Stimulated activated CD4-positive, alpha-beta T cell treated with anti-CD3 and anti-CD28 coated beads, Interleukin-4, amount 100 ng/mL, for 4 hours (primary cell): ENCODE results near the gene ACSF2.
A peak's percentile ranks its signal among the peaks of the same experiment; 100 is the strongest.
"Not testable (repeated sequence)": the region's sequence is repeated elsewhere in the genome, so short reads cannot be mapped to it uniquely, and the experiment has no call there.

Source experiments
- DNase-seq, 2 experiments: peaks; one replicate each; pipeline ENCODE4 v3.0.0-alpha.2; 2020

Gene ACSF2, protein sequence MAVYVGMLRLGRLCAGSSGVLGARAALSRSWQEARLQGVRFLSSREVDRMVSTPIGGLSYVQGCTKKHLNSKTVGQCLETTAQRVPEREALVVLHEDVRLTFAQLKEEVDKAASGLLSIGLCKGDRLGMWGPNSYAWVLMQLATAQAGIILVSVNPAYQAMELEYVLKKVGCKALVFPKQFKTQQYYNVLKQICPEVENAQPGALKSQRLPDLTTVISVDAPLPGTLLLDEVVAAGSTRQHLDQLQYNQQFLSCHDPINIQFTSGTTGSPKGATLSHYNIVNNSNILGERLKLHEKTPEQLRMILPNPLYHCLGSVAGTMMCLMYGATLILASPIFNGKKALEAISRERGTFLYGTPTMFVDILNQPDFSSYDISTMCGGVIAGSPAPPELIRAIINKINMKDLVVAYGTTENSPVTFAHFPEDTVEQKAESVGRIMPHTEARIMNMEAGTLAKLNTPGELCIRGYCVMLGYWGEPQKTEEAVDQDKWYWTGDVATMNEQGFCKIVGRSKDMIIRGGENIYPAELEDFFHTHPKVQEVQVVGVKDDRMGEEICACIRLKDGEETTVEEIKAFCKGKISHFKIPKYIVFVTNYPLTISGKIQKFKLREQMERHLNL

DNA sequence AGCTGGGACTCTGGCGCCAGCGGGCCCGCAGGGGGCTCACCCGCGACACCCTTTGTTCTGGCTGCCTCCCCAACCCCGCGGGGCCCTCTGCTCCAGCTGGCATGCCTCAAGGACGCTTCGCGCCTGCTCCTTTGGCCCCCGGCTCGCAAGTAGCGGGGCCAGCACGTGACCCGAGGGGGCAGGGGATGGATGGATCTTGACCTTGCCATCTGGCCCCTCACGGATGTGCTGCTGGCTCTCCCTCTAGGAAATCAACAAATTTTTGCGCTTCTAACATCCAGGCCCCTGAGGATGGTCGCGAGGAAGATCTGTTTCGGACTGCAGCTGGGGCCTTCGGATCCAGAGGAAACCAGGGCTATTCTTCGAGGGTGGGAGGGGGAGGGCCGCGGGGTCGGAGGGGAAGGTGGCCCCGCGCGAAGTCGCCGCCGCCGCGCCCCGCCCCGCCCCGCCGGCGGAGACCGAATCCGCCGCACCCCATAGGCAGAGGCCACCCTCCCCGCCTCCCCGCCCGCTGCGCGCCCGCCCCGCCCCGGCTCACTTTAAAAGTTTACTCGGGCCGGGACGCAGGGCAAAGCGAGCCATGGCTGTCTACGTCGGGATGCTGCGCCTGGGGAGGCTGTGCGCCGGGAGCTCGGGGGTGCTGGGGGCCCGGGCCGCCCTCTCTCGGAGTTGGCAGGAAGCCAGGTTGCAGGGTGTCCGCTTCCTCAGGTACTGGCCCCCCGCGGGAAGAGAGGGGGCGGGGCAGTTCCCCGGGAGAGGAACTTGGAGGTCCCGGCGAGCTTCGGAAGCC lies at the start of gene ACSF2:
ACSF2 (plus strand) TSS at position 537 of the 790 bp plus-strand sequence; CDS start at position 581, 44 bp downstream.
- peak; percentile 53 to 72 for DNase-seq

DNA sequence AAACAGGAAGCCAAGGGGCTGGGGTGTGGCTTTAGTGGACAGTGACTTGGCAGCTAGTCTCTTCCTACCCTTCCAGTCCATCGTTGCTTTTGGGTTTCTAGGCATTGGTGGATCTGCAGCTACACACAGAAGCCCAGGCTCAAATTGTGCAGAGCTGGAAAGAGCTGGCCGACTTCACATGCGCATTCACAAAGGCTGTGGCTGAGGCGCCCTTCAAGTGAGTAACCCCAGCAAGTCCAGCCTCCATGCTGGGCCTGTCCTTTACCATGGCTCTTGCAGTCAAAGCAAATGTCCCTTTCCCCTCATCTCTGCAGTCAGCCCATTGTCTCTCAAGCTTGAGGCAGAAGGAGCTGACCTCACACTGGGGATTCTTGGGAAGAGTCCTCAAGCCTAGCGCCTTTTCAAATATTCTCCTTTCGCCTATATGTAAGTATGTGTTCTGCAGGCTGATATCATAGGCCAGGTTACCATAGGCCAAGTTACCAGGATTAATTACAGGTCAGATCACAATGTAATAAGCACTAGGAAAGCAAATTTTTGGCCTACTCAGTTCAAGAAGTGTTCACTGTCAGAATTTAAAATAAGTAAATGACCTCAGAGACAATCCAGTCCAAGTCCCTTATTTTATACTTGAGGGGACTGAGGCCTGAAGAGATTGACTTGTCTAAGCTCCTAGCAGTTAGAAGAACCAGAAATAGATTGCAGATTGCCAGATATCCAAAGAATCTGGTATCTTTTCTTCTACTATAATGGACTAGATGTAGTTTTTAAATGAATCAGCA lies 46.5 kb upstream of the ACSF2 start:
- DNase-seq: no peak

DNA sequence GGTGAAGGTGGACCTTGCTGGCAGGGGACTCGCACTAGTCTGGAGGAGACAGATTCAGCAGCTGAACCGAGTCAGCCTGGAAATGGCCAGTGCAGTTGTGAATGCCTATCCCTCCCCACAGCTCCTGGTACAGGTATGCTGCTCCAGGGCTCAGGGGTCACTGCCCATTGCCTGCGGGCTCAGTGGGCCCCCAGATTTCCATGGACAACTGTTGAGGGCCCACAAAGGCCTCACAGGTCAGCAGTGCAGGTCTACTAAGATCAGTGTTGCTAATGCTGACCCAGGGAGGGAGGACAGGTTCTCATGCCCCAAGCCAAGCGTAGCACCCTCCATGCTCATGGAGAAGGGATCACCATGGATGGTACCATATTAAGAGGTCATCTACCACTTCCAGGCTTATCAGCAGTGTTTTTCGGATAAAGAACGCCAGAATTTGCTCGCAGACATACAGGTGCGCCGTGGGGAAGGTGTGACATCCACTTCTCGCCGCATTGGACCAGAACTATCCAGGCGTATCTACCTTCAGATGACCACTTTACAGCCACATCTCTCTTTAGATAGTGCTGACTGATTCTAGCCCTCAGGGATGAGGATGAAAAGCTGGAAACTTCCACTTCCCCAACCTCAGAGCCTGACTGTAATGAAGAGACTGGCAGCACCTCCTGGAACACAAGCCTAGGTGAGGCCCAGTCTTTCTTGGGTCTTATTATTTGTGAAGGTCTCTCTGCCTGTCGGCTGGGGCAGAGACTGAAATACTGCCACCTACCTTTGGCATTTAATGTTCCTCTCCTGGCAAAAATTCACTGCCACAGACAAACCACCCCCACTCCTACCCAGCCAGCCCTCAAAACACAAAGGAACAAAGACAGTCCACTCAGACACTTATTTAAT lies 45.4 kb upstream of the ACSF2 start:
- no peak for DNase-seq

DNA sequence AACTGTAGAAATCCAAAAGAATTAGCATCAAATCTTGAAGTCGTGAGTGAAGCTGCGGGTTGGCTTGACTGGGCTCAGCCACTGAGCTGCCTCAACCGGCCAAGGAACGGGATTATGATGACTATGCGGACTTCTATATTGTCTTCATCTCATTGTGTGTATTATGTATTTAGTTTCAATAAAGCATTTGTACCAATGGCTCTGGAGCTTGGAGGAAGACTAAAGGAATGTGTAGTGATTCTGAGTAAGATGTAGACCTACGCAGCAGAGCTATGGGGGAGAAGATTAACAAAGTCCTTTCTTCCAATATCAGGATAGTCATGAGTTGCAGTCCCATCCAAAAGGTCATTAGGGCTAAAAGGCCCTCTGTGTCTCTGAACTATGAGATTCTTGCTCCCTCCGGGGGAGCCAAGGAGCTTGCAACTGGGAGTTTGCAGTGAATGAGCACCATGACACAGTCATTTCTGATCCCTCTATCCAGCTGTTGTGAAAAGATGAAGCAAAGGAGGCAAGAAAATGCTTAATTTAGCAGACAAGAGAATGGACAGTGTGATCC lies 44.7 kb upstream of the ACSF2 start:
- no peak for DNase-seq

DNA sequence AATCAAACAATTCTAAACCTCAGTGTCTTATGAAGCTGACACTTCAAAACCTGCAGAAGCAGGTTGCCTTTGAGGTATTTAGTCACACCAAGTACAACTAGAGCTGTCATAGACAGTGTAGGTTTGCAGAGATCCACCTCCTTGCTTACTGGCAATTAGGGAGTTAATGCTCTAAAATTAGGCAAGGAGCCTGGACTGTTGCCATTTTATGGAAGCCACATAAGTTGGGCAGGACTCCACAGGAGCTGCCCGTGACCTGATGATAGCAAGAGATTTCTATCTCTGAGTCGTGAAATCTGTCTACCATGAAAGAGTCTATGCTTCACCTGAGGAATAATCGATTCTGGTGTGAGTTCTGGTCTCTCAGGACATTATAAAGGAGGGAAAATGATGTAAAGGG lies 44.1 kb upstream of the ACSF2 start:
- no peak for DNase-seq

DNA sequence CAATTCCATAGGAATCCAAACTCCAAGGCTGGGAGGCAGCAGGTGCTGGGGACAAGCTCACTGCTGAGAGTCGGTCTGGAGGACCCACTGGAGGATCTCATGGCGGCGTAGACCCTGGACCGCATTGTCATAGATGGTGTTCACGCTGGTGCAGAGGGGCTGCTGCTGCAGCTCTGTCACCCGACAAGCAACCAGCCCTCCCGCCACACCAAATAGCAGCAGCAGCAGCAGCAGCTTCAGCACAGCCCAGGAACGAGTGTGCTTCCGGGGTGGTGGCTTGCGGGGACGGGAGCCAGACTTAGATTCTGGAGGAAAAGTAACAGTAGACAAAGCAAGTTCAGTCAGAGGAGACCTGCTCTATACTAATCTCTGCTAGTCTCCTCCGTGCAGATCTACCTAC lies 43.1 kb upstream of the ACSF2 start:
- no peak for DNase-seq

DNA sequence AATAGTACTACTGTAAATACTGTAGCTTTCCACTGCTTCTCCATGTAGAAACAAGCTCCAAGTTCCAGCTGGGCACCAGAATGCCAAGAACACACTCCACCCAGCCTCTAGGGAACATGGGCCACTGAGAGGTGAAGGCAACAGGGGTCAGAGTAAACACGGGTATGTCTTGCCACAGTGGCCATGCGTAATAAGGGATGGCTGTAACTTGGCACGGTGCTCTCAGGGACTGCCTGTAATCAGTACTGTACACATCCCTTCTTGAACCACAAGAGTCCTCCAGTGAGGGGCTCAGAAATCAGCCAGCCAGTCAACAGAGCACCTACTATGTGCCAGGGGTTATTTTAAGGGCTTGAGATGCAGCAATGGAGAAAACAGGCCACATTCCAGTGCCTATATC lies 39.5 kb upstream of the ACSF2 start:
- no peak for DNase-seq

DNA sequence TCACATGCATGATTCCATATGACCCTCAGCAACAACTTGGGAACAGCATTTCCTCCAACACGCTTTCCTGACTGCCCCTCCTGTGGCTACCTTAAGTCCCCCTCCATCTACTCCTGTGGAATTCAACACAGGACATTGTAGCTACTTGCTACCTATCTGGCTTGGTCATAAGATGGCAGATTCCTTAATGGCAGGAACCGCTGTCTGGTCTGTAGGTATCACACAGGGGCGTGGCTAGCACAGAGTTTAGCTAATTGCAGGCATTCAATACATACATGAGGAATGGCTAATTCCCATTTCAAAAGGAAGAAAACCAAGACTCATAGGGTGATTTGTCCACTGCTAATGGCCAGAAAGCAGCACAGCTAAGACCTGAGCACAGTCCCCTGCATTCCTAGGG lies 37.3 kb upstream of the ACSF2 start:
- no peak for DNase-seq

DNA sequence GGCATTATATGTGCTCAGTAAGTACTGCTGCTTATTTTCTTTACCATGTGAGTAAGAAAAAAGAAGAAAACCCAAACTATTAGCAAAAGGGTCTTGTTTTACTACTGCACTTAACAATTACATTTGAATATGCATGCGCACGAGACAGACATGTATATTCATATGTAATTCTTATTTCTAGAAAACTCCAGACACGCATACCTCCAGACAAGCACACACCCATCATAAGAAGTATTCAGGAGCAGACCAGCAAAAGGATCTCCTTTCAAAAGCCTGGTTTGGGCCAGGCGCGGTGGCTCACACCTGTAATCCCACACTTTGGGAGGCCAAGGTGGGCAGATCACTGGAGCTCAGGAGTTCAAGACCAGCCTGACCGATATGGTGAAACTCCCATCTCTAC lies 36.5 kb upstream of the ACSF2 start:
- DNase-seq: no peak

DNA sequence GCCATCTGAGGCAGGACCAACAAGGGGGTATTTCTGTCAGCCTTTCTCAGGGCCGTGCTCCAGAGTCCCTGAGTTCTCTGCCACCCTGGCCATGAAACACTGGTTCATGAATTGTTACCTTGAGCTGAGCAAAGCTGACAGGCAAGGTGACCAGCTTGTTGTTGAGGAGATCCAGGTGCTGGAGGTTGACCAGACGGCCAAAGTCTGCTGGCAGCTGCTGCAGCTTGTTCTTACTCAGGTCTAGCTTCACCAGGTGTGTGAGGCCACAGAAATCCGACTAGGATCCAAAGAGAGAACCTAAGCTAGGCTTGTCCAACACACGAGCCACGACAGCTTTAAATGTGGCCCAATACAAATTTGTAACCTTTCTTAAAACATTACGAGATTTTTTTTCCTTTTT lies 33.4 kb upstream of the ACSF2 start:
- DNase-seq: no peak

DNA sequence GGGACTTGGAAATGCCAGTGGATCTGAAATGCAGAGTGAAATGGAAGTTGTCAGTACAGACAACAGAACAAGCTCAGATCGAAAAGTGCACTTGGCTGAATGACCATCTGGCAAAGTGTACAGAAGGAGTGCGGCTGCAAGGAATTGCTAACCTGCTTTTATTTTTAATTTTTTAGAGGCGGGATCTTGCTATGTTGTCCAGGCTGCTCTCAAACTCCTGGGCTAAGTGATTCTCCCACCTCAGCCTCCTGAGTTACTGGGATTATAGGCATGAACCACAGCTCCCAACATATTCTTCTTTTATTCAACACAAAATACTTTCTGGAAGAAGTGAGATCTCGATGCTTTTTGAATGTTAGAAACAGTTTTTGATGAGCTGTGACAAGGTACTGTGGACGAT lies 32.3 kb upstream of the ACSF2 start:
- DNase-seq: no peak

DNA sequence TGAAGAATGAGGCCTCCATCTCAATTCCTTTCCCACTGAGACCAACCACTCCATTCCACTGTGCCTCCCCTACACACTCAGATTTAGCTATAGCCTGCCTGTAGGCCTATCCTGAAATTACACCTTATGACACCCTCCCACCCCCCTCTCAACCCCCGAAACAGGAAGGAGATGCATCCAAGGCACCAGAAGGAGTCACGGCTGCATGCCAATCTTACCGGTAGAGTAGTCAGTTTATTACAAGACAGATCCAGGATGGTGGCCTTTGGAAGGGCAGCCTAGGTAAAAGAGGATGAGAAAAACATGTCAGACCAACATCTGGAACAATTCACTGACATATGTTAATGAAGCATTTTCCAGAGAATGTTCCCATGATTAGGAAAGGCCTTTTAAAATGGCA lies 31.3 kb upstream of the ACSF2 start:
- DNase-seq: no peak

DNA sequence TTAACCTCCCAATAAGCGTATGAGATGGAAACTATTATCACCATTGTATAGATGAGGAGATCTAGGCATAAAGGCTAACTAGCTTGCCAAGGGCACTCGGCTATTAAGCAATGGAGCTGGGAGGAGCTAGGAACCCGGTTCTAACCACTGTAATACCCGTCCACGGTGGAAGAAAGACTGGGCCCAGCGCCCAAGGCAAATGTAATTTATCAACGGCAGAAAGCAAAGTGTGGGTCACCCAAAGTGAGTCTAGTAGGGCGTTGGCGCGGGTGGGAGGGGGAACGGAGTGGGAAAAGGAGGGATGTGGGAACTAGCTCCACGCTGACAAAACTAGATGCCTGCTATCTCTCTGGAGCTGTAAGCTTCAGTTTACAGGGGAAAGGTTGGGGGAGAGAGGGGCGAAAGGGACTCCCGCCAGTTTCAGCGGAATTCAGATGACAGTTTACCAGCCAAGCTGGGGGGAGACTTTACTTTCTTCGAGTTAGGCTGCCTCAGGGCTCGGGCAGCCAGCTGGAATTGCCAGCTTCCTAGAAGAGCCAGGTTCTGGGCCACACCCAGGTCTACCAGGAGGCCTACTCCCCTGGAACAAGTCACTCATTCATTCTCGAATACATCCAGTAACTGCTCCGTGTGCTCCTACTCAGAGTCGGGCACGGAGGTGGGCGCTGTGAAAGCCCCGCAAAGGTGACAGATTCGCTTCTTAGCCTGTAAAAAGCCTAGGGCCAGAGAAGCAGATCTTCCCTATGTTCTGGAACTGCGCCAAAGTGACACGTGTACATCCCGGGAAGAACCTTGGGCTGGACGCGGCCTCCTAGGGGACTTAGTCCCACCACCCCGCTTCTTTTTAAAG lies 29.5 kb upstream of the ACSF2 start:
- DNase-seq: peak; percentile 12 to 25

DNA sequence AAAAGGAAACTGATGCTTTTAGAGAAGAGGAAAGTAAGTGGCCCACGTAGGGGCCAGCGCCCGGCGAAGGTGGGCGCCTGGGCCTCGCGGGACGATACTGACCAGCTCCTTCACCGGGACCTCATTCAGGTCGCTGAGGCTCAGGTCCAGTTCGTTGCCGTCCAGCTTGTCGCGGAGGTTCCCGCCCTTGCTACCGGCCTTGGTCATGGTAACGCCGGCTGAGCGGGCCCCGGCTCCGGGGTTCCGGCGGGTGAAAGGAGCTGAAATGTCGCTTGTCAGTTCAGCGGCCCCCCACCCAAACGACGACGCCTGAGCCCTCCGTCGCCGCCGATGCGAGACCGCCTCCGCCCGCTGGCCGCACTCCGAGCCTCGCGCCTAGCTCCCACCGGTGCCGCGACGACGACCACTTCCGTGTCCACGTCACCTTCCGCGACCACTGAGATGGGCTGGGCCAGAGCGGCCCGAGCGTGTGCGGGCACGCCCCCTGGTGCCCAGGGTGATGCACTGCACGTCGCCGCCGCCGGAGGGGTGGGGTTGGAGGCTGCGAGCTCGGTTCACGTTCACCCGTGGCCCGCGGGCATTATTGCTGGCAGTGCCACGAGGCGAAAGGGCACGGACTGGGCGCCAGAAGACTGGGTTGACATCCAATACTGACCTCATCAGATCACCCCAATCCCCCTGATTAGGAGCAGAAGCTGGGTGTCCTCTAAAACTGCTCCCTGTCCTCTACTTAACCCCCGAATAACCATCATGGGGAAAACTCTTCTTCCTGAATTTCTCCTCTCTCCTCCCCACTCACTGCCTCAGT lies 28.7 kb upstream of the ACSF2 start, which contains the start of gene LRRC59:
LRRC59 (minus strand) TSS at position 413 of the 808 bp plus-strand sequence; CDS start at position 207, 206 bp downstream.
- peak; percentile 89 to 90 for DNase-seq

DNA sequence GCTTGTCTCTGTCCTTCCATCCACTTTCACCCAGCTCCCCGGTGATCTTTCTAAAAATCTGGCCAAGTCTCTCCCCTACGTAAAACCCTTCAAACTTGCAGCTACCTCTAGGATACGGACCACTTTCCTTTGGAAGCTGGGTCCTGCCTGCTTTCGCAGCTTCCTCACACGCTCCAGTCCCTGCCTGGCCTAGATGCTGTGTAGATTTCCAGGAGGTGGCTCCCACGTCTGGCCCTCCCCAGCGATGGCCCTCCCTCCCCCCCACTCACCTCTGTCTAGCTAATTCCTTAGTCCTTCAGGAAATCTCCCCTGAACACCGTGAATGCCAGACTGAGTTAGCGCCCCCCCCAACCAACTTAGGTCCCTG lies 28.1 kb upstream of the ACSF2 start:
- no peak for DNase-seq

DNA sequence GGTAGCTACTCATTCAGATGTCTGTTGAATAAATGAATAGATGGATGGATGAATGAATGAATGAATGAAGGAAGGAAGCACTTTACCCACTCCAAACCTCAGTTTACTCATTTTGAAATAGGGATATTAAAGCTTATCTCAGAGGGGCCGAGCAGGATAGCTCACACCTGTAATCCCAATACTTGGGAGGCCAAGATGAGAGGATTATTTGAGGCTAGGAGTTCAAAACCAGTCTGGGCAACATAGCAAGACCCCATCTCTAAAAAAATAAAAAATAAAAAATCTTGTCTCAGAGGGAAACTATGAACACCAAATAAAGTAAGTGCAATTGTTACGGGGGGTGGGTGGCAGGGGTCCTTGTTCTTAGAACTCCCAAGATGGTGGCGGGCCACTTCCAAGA lies 27.3 kb upstream of the ACSF2 start:
- not testable (repeated sequence) for DNase-seq

DNA sequence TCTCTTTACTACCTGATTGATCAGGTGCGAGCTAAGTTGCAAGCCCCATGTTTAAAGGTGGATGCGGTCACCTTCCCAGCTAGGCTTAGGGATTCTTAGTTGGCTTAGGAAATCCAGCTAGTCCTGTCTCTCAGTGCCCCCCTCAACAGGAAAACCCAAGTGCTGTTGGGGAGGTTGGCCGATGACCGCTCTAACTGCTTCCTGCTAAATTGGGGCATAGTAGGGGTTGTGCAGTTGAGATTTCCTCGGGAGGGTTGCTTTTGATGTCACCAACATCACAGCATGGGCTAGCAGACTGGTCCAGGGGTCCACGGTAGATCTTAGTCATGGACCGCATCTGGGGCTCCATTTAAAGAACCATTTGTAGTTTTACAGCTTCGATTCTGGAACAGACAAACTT lies 26.4 kb upstream of the ACSF2 start:
- DNase-seq: not testable (repeated sequence)

DNA sequence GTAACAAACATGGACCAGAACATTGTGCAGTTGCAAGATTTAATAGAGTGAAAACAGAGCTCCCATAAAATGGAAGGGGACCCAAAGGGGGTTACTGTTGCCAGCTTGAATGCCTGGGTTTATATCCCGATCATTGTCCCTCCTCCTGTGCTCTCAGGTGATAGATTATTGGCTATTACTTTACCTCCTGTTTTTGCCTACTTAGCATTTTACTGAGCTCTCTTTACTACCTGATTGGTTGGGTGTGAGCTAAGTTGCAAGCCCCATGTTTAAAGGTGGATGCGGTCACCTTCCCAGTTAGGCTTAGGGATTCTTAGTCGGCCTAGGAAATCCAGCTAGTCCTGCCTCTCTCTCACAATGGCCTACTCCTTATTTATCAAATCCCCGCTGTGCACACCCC lies 20.7 kb upstream of the ACSF2 start:
- not testable (repeated sequence) for DNase-seq

DNA sequence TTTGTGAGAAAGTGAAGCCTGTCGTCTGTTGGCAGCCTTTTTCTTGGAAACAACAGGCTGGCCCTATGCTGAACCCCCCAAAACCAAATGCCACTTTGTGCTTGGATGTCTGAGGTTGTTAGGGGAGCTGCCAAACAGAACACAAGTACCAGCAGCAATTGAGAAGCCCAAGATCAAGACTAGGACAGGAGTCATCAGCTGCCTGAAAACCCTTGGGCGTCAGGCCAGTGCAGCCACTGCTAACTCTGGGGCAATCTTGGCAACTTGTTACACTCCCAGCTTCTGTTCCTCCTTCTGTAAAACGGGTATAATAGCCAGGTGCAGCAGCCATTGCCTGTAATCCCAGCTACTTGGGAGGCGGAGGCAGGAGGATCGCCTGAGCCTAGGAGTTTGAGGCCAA lies 19.4 kb upstream of the ACSF2 start:
- no peak for DNase-seq

DNA sequence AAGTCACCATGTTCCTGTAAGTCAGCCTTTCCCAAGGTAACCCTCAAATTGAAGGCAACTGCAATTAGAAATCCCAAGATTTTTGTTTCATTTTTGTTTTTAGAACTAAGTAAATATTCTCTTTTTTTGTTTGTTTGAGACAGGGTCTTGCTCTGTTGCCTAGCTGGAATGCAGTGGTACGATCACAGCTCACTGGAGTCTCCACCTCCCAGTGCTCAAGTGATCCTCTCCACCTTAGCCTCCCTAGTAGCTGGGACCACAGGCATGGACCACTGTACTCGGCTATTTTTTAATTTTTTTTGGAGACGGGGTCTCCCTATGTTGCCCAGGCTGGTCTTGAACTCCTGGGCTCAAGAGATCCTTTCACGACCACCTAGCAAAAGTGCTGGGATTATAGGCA lies 18.1 kb upstream of the ACSF2 start:
- DNase-seq: no peak
